ENCODE results near the gene DLGAP1.

- TF ChIP-seq, protein P1, sequence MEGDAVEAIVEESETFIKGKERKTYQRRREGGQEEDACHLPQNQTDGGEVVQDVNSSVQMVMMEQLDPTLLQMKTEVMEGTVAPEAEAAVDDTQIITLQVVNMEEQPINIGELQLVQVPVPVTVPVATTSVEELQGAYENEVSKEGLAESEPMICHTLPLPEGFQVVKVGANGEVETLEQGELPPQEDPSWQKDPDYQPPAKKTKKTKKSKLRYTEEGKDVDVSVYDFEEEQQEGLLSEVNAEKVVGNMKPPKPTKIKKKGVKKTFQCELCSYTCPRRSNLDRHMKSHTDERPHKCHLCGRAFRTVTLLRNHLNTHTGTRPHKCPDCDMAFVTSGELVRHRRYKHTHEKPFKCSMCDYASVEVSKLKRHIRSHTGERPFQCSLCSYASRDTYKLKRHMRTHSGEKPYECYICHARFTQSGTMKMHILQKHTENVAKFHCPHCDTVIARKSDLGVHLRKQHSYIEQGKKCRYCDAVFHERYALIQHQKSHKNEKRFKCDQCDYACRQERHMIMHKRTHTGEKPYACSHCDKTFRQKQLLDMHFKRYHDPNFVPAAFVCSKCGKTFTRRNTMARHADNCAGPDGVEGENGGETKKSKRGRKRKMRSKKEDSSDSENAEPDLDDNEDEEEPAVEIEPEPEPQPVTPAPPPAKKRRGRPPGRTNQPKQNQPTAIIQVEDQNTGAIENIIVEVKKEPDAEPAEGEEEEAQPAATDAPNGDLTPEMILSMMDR (IDR thresholded peaks at IDR 0.05), result no peak
- no peak for TF ChIP-seq POLR2AphosphoS5 (IDR thresholded peaks at IDR 0.05)
- TF ChIP-seq POLR2A (IDR thresholded peaks at IDR 0.05), result no peak
These were observed 14.0 kb downstream of the DLGAP1 start for GRCh38 chr18:4441098-4441497.

All from gastroesophageal sphincter (tissue), 3 donors.